Upper lobe of right lung (tissue), 1 donor: ENCODE results near the gene KIAA0753. TPM values are rescaled to one million over a fixed set of nuclear protein-coding genes. Genes with fewer than 3 reads are reported as not detected.
A peak's percentile ranks its signal among the peaks of the same experiment; 100 is the strongest.
"Not testable (repeated sequence)": the region's sequence is repeated elsewhere in the genome, so short reads cannot be mapped to it uniquely, and the experiment has no call there.

Source experiments
- ATAC-seq: fragments of 200-7000 bp; cut with Tn5 transposase; one replicate; pipeline ENCODE4 v1.9.1; 2020; ENCODE audit warnings: mild to moderate bottlenecking, moderate library complexity
- DNase-seq: peaks from one replicate; pipeline ENCODE4 v3.0.0-alpha.2; 2020
- H3K27ac ChIP-seq: fragments of 200-600 bp; one replicate; pipeline ENCODE4 v1.8.0; 2022
- H3K27me3 ChIP-seq: fragments of 200-600 bp; one replicate; pipeline ENCODE4 v1.8.0; 2022; ENCODE audit warnings: mild to moderate bottlenecking
- H3K36me3 ChIP-seq: fragments of 200-600 bp; one replicate; pipeline ENCODE4 v1.8.0; 2022
- H3K4me1 ChIP-seq: fragments of 200-600 bp; one replicate; pipeline ENCODE4 v1.8.0; 2022
- H3K4me3 ChIP-seq: fragments of 200-600 bp; one replicate; pipeline ENCODE4 v1.8.0; 2022; ENCODE audit warnings: mild to moderate bottlenecking
- H3K9me3 ChIP-seq: fragments of 200-600 bp; one replicate; pipeline ENCODE4 v1.8.0; 2022
- intact Hi-C: fragments of 100-400 bp; cut with DNase I; formaldehyde crosslinking; loops from one replicate; pipeline ENCODE4 v1.11.0; 2022
- total RNA-seq: library from RNA; stranded (reverse); fragmentation: NEBNext Ultra II Directional; extraction: Animal tissue kit (Norgen Biotek cat#: 25700); gene quantifications from one replicate; pipeline ENCODE4 v1.2.1, GENCODE V29; 2021
- TF ChIP-seq, protein P1 (sequence below): fragments of 200-600 bp; IDR thresholded peaks from one replicate; pipeline ENCODE4 v1.8.0; 2022; ENCODE audit warnings: antibody characterized with exemption
- donor health status: DM: no; HTN: yes; CAD: no; lungs with severe emphysema.

KIAA0753 gene
- total RNA-seq, 1 donor from 2014 or later: 18.3 TPM

- intact Hi-C loops: loop anchor here (10.0 kb wide), 1 partner anchor 56 kb away; no protein-coding TSS in a partner anchor
- Histone ChIP-seq H3K27ac (no peak overlapping the region), H3K9me3 (no peaks in the 10 kb centered on the region), H3K4me3 (no peak overlapping the region), H3K36me3 (no peaks in the 10 kb centered on the region), H3K27me3 (no peaks in the 10 kb centered on the region), H3K4me1 (peaks cover 4% of the 10 kb centered on the region)
- ATAC-seq (no peak), DNase-seq (no peak)
- TF ChIP-seq, protein P1, sequence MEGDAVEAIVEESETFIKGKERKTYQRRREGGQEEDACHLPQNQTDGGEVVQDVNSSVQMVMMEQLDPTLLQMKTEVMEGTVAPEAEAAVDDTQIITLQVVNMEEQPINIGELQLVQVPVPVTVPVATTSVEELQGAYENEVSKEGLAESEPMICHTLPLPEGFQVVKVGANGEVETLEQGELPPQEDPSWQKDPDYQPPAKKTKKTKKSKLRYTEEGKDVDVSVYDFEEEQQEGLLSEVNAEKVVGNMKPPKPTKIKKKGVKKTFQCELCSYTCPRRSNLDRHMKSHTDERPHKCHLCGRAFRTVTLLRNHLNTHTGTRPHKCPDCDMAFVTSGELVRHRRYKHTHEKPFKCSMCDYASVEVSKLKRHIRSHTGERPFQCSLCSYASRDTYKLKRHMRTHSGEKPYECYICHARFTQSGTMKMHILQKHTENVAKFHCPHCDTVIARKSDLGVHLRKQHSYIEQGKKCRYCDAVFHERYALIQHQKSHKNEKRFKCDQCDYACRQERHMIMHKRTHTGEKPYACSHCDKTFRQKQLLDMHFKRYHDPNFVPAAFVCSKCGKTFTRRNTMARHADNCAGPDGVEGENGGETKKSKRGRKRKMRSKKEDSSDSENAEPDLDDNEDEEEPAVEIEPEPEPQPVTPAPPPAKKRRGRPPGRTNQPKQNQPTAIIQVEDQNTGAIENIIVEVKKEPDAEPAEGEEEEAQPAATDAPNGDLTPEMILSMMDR: no peak
These were observed 28.4 kb upstream of the KIAA0753 start for GRCh38 chr17:6668727-6669425.

DNA sequence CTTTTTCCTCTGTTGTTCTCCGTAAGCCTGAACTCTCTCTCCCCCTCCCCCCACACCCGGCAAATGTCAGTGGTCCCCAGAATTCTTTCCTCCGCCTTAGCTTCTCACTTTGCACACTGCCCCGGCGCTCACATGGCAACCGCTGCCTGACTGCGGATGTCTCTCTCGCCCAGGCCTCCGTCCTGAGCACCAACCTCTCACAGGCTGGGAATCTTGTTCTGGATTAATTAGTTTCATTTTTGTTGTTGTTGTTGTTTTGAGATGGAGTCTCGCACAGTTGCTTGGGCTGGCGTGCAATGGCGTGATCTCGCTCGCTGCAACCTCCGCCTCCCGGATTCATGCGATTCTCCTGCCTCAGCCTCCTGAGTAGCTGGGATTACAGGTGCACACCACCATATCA is 27.7 kb upstream of the KIAA0753 start:
- H3K4me1 ChIP-seq: peaks cover 4% of the 10 kb centered on the region
- H3K36me3 ChIP-seq: no peaks in the 10 kb centered on the region
- ATAC-seq: no peak
- no peak overlapping the region for H3K4me3 ChIP-seq
- H3K9me3 ChIP-seq: no peaks in the 10 kb centered on the region
- no peak for DNase-seq
- no peaks in the 10 kb centered on the region for H3K27me3 ChIP-seq
- intact Hi-C loops: loop anchor here (10.0 kb wide), 1 partner anchor 57 kb away; no protein-coding TSS in a partner anchor
- TF ChIP-seq, protein P1: no peak
- no peak overlapping the region for H3K27ac ChIP-seq

DNA sequence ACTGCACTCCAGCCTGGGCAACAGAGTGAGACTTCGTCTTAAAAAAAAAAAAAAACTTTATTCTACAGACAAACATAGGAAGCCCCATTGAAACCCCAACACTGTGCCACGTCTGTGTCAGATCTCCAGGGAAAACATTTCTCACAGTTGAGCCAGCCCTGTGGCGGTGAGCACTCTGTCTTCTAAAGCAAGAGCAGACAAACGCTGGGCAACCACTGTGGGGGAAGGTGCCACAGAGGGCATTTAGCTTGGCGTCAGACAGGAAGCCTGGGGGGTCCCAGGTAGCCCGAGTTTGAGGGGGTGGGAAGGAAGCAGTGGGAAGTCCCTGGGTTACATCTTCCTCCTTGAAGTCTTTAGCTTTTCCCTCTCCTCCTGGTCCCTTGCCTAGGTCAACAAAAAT is 27.0 kb upstream of the KIAA0753 start:
- TF ChIP-seq, protein P1: no peak
- ATAC-seq: no peak
- no peaks in the 10 kb centered on the region for H3K36me3 ChIP-seq
- H3K4me3 ChIP-seq: no peak overlapping the region
- H3K27me3 ChIP-seq: no peaks in the 10 kb centered on the region
- intact Hi-C loops: loop anchor here (10.0 kb wide), 1 partner anchor 57 kb away; no protein-coding TSS in a partner anchor
- H3K9me3 ChIP-seq: no peaks in the 10 kb centered on the region
- no peak overlapping the region for H3K27ac ChIP-seq
- peaks cover 4% of the 10 kb centered on the region for H3K4me1 ChIP-seq
- DNase-seq: no peak

GRCh38 chr17:6666557-6666956 is 26.0 kb upstream of the KIAA0753 start:
- H3K9me3 ChIP-seq: no peaks in the 10 kb centered on the region
- TF ChIP-seq, protein P1: no peak
- no peak overlapping the region for H3K27ac ChIP-seq
- H3K4me3 ChIP-seq: no peak overlapping the region
- DNase-seq (no peak), ATAC-seq (no peak)
- no peaks in the 10 kb centered on the region for H3K27me3 ChIP-seq
- H3K36me3 ChIP-seq: no peaks in the 10 kb centered on the region
- H3K4me1 ChIP-seq: peaks cover 4% of the 10 kb centered on the region
- intact Hi-C loops: loop anchor here (10.0 kb wide), 1 partner anchor 58 kb away; no protein-coding TSS in a partner anchor

DNA sequence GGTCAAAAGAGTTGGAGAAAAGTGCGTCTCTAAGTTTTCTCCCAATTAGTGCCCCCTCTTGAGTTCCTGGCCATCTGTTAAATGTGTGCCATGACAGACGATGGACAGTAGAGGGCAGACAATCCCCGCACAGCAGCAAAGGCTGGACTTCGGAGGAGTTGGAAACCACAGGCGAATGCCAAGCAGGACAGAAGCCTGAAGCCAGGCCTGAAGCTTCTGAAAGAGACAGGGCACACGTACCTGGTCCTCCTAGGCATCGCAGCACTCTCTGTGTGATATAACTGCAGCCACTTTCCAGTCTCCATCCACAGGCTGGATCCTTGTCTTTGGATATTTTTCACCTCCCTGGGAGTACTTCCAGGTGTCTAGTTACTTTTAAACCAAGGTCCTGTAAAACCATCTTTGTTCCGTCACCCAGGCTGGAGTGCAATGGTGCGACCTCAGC is 25.6 kb upstream of the KIAA0753 start:
- Histone ChIP-seq H3K27ac (no peak overlapping the region), H3K4me1 (peaks cover 4% of the 10 kb centered on the region), H3K36me3 (no peaks in the 10 kb centered on the region), H3K9me3 (no peaks in the 10 kb centered on the region), H3K27me3 (no peaks in the 10 kb centered on the region), H3K4me3 (no peak overlapping the region)
- TF ChIP-seq, protein P1: peak; percentile 89
- intact Hi-C loops: loop anchor here (10.0 kb wide), 1 partner anchor 59 kb away; no protein-coding TSS in a partner anchor
- DNase-seq (peak; percentile 77), ATAC-seq (peak; percentile 98)

GRCh38 chr17:6663200-6663599 is 22.7 kb upstream of the KIAA0753 start:
- H3K27ac ChIP-seq, ATAC-seq, H3K4me3 ChIP-seq, H3K9me3 ChIP-seq, H3K4me1 ChIP-seq, H3K36me3 ChIP-seq, DNase-seq, H3K27me3 ChIP-seq: not testable (repeated sequence)
- intact Hi-C loops: loop anchor here (10.0 kb wide), 1 partner anchor 62 kb away; no protein-coding TSS in a partner anchor
